VCaP (cell line): ENCODE results near the gene PWP1.

Source experiments
- H3K27ac ChIP-seq: fragments of 450-650 bp; 2 replicates; pipeline ENCODE4 v1.5.1; 2017
- TF ChIP-seq, protein P1 (sequence below): fragments of 450-650 bp; conservative IDR thresholded peaks from 2 replicates; pipeline ENCODE4 v1.5.1; 2017; ENCODE audit warnings: mild to moderate bottlenecking, moderate library complexity

Gene PWP1

DNA sequence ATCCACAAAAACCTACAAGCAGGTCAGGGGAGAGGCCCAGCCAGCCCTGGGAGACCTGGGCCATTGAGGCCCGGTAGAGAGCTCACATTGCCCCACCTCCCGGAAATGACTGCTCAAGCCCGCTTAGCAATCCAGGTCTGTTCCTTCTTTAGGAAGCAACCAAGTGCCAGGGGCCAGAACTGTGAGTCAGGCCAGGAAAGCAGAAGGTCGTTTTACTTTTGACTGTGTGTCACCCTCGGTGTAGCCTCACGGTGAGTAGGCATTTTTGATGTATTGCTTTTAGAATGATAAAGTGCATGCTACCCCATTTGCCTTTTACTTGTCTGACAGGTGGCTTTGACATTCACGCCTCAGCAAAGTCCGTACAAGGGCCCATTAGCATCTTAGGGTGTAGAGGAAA, 25.4 kb upstream of the PWP1 start:
- no peak overlapping the region for H3K27ac ChIP-seq
- TF ChIP-seq, protein P1, sequence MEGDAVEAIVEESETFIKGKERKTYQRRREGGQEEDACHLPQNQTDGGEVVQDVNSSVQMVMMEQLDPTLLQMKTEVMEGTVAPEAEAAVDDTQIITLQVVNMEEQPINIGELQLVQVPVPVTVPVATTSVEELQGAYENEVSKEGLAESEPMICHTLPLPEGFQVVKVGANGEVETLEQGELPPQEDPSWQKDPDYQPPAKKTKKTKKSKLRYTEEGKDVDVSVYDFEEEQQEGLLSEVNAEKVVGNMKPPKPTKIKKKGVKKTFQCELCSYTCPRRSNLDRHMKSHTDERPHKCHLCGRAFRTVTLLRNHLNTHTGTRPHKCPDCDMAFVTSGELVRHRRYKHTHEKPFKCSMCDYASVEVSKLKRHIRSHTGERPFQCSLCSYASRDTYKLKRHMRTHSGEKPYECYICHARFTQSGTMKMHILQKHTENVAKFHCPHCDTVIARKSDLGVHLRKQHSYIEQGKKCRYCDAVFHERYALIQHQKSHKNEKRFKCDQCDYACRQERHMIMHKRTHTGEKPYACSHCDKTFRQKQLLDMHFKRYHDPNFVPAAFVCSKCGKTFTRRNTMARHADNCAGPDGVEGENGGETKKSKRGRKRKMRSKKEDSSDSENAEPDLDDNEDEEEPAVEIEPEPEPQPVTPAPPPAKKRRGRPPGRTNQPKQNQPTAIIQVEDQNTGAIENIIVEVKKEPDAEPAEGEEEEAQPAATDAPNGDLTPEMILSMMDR: no peak

GRCh38 chr12:107660861-107661415, 24.7 kb upstream of the PWP1 start:
- TF ChIP-seq, protein P1: no peak
- no peak overlapping the region for H3K27ac ChIP-seq

DNA sequence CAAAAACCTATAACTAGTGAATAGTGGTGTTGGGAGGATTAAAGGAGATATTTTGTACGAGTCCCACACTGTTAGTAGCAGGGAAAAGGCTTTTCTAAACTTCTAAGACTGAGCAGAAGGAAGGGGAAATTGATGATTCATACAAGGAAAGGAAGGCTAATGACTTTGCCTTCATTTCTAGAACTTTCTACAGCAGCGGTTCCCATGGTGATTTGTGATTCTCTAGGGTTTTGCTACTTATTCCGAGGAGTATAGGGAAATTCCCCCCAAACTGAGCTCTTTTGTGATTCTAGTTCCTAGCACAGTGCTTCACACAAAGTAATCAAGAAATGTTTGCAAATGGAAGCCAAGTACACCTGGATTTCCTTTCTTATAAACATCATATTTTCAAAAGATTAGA, 23.8 kb upstream of the PWP1 start:
- no peak overlapping the region for H3K27ac ChIP-seq
- TF ChIP-seq, protein P1: no peak

DNA sequence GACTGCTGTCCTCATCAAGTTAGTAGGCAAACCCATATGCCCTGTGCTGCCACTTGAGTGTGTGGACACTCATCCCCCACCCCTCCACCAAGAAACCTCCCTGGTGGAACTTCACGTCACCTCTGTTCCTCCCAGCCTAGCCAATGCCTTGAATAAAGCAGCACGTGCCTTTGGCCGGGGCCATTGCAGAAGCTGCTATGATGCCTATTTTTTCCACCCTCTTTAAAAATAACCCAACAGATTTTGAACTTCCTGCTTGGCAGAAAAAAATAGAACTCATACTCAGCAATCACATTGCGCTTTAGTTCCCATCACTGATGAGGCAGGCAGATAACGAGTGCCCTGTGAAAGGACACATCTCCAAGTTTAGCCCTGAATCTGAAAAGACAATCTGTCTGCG, 23.1 kb upstream of the PWP1 start:
- H3K27ac ChIP-seq: no peak overlapping the region
- TF ChIP-seq, protein P1: no peak

GRCh38 chr12:107663277-107663676, 22.3 kb upstream of the PWP1 start:
- no peak overlapping the region for H3K27ac ChIP-seq
- TF ChIP-seq, protein P1: no peak

GRCh38 chr12:107666009-107666408, 19.6 kb upstream of the PWP1 start:
- no peak overlapping the region for H3K27ac ChIP-seq
- TF ChIP-seq, protein P1: no peak

DNA sequence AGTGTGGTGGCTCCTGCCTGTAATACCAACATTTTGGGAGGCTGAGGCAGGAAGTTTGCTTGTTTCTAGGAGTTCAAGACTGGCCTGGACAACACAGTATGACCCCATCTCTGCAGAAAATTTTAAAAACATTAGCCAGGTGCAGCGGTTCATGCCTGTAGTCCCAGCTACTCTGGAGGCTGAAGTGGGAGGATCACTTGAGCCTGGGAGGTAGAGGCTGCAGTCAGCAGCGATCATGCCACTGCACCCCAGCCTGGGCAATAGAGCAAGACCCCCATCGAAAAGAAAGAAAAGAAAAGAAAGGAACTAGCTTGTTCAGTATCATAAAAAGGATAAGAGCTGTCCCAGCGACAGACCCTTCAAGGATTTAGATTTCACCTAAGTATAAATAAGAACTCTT, 18.1 kb upstream of the PWP1 start:
- H3K27ac ChIP-seq: no peak overlapping the region
- TF ChIP-seq, protein P1: no peak
